ENCODE data around the gene ENTHD1.

ENTHD1 gene

GRCh38 chr22:39714321-39714720 lies 179.2 kb downstream of the ENTHD1 start:
- H3K4me2 ChIP-seq (ENCODE audit: insufficient read depth, low read length), result no peak overlapping the region
- no peak for DNase-seq
- no peak overlapping the region for H2AFZ ChIP-seq (ENCODE audit: low read depth, low read length)
- ATAC-seq (ENCODE audit: insufficient read depth, low read depth), result 0 out of 3 replicates have a peak, but pooled peaks have one; percentile 14
- TF ChIP-seq, protein P1, sequence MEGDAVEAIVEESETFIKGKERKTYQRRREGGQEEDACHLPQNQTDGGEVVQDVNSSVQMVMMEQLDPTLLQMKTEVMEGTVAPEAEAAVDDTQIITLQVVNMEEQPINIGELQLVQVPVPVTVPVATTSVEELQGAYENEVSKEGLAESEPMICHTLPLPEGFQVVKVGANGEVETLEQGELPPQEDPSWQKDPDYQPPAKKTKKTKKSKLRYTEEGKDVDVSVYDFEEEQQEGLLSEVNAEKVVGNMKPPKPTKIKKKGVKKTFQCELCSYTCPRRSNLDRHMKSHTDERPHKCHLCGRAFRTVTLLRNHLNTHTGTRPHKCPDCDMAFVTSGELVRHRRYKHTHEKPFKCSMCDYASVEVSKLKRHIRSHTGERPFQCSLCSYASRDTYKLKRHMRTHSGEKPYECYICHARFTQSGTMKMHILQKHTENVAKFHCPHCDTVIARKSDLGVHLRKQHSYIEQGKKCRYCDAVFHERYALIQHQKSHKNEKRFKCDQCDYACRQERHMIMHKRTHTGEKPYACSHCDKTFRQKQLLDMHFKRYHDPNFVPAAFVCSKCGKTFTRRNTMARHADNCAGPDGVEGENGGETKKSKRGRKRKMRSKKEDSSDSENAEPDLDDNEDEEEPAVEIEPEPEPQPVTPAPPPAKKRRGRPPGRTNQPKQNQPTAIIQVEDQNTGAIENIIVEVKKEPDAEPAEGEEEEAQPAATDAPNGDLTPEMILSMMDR (IDR thresholded peaks at IDR 0.05; ENCODE audit: borderline replicate concordance, extremely low read depth, low read length, poor library complexity, severe bottlenecking), result no peak
- no peak for TF ChIP-seq EZH2 (IDR thresholded peaks at IDR 0.05; ENCODE audit: borderline replicate concordance, low read depth, low read length, severe bottlenecking)
- no peaks in the 10 kb centered on the region for H3K36me3 ChIP-seq (ENCODE audit: insufficient read depth, low read length)
- no peak overlapping the region for H3K4me3 ChIP-seq (ENCODE audit: low read depth in 1 of 2, low read length in 2 of 2)
- no peak overlapping the region for H3K27ac ChIP-seq (ENCODE audit: low read length)
- H4K20me1 ChIP-seq (ENCODE audit: insufficient read depth, low read length), result no peaks in the 10 kb centered on the region
- H3K9me3 ChIP-seq (ENCODE audit: insufficient read depth, low read length, severe bottlenecking), result no peaks in the 10 kb centered on the region
- H3K79me2 ChIP-seq (ENCODE audit: insufficient read depth, low read length), result no peaks in the 10 kb centered on the region
- no peak overlapping the region for H3K9ac ChIP-seq (ENCODE audit: low read depth, low read length)
- no peaks in the 10 kb centered on the region for H3K4me1 ChIP-seq (ENCODE audit: insufficient read depth, low read length)
- H3K27me3 ChIP-seq (ENCODE audit: insufficient read depth, low read length, poor library complexity), result no peaks in the 10 kb centered on the region

- no peaks in the 10 kb centered on the region for H3K36me3 ChIP-seq (ENCODE audit: insufficient read depth, low read length)
- H3K79me2 ChIP-seq (ENCODE audit: insufficient read depth, low read length), result no peaks in the 10 kb centered on the region
- no peaks in the 10 kb centered on the region for H3K4me1 ChIP-seq (ENCODE audit: insufficient read depth, low read length)
- H4K20me1 ChIP-seq (ENCODE audit: insufficient read depth, low read length), result no peaks in the 10 kb centered on the region
- DNase-seq (no peak), ATAC-seq (ENCODE audit: insufficient read depth, low read depth) (no peak)
- H3K27me3 ChIP-seq (ENCODE audit: insufficient read depth, low read length, poor library complexity), result no peaks in the 10 kb centered on the region
- H3K27ac ChIP-seq (ENCODE audit: low read length), result no peak overlapping the region
- no peak overlapping the region for H3K4me3 ChIP-seq (ENCODE audit: low read depth in 1 of 2, low read length in 2 of 2)
- no peak overlapping the region for H2AFZ ChIP-seq (ENCODE audit: low read depth, low read length)
- no peaks in the 10 kb centered on the region for H3K9me3 ChIP-seq (ENCODE audit: insufficient read depth, low read length, severe bottlenecking)
- H3K4me2 ChIP-seq (ENCODE audit: insufficient read depth, low read length), result no peak overlapping the region
- H3K9ac ChIP-seq (ENCODE audit: low read depth, low read length), result no peak overlapping the region
- no peak for TF ChIP-seq EZH2 (IDR thresholded peaks at IDR 0.05; ENCODE audit: borderline replicate concordance, low read depth, low read length, severe bottlenecking)
- TF ChIP-seq, protein P1 (IDR thresholded peaks at IDR 0.05; ENCODE audit: borderline replicate concordance, extremely low read depth, low read length, poor library complexity, severe bottlenecking), result no peak
Measured at GRCh38 chr22:39713799-39714290, 179.7 kb downstream of the ENTHD1 start.

DNA sequence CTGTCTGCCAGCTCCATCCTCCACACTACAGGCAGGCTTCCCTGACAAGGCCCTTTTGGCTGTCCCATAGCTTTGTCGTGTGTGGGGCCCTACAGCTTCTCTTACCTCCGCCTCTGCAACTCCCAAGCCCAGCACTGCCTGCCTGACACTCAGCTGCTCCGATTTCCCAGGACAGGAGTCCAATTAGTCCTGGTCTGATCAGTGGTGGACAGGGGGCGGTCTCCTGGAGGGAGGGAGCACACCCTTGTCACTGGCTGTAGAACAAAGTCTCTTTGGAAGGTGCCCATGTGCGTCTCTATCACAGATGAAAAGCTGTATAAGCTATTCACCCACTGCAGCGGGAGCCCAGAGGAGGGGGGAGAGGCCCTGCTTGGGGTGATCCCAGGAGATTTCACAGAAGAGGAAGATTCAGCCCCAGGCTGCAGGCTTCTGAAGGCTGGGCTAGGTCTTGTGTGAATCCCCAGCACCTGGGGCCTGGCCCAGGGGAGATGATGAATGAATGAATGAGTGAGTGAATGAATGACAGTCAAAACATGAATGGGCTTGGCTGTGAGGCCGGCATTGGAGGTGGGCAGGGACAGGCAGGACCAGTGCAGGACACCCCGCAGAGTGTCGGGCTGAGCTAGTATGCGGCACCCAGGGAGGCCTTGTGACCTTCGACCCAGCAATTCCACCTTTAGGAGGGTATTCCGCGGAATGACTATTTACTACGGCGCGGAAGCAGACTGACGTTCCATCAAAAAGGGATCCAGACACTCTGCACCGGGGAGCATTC lies 180.6 kb downstream of the ENTHD1 start:
- Histone ChIP-seq H3K36me3 (ENCODE audit: insufficient read depth, low read length) (no peaks in the 10 kb centered on the region), H3K27ac (ENCODE audit: low read length) (no peak overlapping the region), H2AFZ (ENCODE audit: low read depth, low read length) (no peak overlapping the region), H3K79me2 (ENCODE audit: insufficient read depth, low read length) (no peaks in the 10 kb centered on the region), H3K4me3 (ENCODE audit: low read depth in 1 of 2, low read length in 2 of 2) (no peak overlapping the region), H3K9me3 (ENCODE audit: insufficient read depth, low read length, severe bottlenecking) (no peaks in the 10 kb centered on the region), H3K4me2 (ENCODE audit: insufficient read depth, low read length) (no peak overlapping the region), H3K27me3 (ENCODE audit: insufficient read depth, low read length, poor library complexity) (no peaks in the 10 kb centered on the region), H3K4me1 (ENCODE audit: insufficient read depth, low read length) (no peaks in the 10 kb centered on the region), H3K9ac (ENCODE audit: low read depth, low read length) (no peak overlapping the region), H4K20me1 (ENCODE audit: insufficient read depth, low read length) (no peaks in the 10 kb centered on the region)
- ATAC-seq (ENCODE audit: insufficient read depth, low read depth), result no peak
- no peak for DNase-seq
- TF ChIP-seq, protein P1 (IDR thresholded peaks at IDR 0.05; ENCODE audit: borderline replicate concordance, extremely low read depth, low read length, poor library complexity, severe bottlenecking), result no peak
- TF ChIP-seq EZH2 (IDR thresholded peaks at IDR 0.05; ENCODE audit: borderline replicate concordance, low read depth, low read length, severe bottlenecking), result no peak
